HG02852 (cell line): ENCODE results near the gene PANX1.
"Not testable (repeated sequence)": the region's sequence is repeated elsewhere in the genome, so short reads cannot be mapped to it uniquely, and the experiment has no call there.

Experiments
- ATAC-seq: cut with Tn5 transposase; IDR thresholded peaks from one replicate; pipeline ENCODE4 v1.9.1; 2021; ENCODE audit warnings: mild to moderate bottlenecking, moderate library complexity; ENCODE audit not compliant: unreplicated experiment

The PANX1 gene

GRCh38 chr11:94148189-94148588, 19.5 kb downstream of the PANX1 start:
- no peak for ATAC-seq

GRCh38 chr11:94149431-94150017, 20.9 kb downstream of the PANX1 start:
- no peak for ATAC-seq

DNA sequence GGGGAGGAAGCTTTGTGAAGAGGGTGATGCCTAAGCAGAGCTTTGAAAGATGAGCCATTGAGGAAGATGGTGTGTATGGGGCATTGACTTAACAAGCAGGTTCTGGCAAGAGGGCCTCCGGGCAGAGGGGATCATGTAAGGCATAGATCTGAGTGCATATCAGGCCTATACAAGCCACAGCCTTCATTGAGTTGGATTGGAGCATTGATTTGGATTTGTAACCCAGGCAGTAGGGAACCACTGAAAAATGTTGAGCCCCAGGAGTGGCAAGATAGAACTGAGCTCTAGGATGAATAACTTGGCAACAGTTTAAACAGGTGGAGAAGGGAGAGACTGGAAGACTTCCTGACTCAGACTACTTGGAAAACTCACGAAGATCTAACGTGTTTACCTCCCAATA, 21.4 kb downstream of the PANX1 start:
- ATAC-seq: no peak

DNA sequence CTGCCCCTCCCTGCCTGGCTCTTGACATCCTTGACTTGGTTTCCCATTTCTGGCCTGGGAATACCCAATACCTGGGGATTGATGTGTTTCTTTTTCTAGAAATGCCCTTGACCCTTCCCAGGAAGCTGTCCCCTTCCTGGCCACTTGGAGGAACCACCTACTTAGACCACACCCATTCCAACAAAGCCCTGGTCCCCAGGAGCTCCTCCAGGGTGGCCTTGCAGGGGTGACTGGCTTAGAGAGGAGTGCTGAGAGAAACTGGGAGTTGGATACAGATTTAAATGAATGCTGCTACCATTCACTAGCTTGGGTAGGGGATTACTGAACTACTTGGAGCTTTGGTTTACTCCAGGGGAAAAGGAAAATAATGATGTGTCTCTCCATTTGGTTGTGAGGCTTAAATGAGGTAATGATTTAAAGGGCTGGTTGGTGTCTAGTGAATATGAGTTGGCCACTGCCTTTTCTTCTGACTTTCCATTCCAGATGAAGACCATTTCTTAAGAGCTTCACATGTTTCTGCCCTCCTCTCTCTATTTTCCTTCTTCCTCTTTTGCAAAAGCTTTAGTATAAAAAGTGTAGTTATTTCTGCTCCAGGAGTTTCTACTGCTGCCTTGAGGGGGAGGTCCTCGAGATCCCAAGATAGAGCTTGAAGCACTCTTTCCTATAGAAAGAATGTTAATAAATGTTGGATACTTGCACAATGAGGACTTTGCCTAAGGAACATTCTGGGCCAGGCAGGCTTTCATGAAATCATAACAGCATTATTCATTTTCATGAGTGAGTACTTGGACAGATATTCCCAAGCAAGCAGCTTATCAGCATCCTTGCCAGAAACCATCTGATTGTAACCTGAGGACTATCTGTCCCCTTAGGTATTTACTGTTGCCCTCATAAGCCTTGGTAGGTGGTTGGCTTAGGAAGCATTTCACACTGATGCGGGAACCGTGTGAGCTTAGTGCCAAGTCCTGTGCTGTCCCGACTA, 22.4 kb downstream of the PANX1 start:
- no peak for ATAC-seq

- ATAC-seq: no peak
These were observed 23.4 kb downstream of the PANX1 start for GRCh38 chr11:94151903-94152677.

DNA sequence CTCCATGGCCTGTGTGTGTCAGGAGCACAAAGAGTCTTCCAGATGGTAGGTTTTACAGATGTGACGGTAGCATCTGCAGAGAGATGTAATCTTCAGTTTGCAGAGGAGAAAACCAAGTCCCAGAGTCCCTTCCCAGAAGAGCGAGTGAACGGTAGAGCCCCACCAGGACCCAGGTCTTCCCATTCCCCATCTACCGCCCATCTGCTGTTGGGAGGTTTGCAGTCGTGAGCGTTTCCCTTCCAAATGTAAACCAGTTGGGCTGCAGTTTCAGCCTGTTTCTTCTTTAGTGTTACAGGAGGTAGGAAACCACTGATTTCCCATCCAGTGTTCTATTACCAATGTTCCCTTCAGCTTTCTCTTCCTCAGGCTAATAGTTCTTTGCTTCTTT, 24.0 kb downstream of the PANX1 start:
- ATAC-seq: no peak

- no peak for ATAC-seq
These were observed 24.7 kb downstream of the PANX1 start for GRCh38 chr11:94153320-94153719.

- no peak for ATAC-seq
These were observed 25.6 kb downstream of the PANX1 start for GRCh38 chr11:94154095-94154856.

GRCh38 chr11:94157339-94157738, 28.7 kb downstream of the PANX1 start:
- ATAC-seq: not testable (repeated sequence)

DNA sequence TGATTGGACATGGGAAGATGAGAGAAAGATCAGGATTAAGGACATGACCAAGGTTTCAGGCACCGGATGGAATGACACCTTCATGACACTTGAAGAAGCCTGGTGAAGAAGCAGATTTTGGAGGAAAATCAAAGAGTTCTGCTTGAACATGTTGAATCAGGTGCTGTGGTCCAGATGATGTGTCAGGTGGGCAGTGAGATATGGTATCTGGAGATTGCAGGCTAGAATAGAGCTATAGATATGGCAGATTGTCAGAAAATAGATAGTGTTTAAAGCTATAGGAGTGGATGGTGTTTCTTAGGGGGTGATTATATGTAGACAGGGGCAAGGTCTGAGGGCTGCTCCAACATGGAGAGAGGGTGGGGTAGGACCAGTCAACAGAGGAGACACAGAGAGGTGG, 40.2 kb downstream of the PANX1 start:
- ATAC-seq: no peak

DNA sequence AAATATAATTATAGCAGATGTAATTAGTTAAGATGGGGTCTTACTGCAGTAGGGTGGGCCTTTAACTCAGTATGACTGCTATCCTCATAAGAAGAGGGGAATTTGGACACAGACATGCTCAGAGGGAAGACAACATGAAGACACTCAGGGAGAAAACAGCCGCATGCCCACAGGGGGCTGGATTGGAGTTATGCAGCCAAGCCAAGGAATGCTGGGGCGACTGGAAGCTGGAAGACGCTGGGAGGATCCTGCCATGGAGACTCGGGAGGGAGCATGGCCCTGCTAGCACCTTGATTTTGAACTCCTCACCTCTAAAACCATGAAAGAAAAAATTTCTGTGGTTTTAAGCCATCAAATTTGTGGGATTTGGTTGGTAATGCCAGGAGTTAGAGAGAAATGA, 40.9 kb downstream of the PANX1 start:
- ATAC-seq: no peak

- no peak for ATAC-seq
These were observed 41.4 kb downstream of the PANX1 start for GRCh38 chr11:94169930-94170545.

GRCh38 chr11:94170953-94171352, 42.3 kb downstream of the PANX1 start:
- ATAC-seq: no peak

GRCh38 chr11:94171693-94172440, 43.2 kb downstream of the PANX1 start:
- ATAC-seq: peak; percentile 64

DNA sequence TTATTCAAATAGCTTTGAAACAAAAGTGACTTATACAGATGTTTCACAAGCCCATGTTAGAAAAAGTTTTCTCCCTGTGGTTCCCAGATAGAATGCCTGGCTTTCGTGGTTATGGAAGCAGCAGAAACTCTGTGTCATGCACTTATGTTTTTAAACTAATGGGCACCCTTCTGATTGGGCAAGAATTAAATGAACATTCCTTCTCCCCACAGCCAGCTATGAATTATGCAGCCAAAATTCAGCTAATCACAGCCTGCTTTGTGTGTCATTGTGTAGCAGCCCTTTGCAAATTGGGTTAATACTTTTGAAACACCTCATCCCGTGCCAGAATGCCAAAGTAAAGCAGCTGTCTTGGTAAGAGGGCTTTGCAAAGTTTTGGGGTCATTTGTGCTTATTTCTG, 46.9 kb downstream of the PANX1 start:
- ATAC-seq: no peak

GRCh38 chr11:94178331-94178730, 49.7 kb downstream of the PANX1 start:
- no peak for ATAC-seq

GRCh38 chr11:94179696-94180095, 51.1 kb downstream of the PANX1 start:
- ATAC-seq: no peak

DNA sequence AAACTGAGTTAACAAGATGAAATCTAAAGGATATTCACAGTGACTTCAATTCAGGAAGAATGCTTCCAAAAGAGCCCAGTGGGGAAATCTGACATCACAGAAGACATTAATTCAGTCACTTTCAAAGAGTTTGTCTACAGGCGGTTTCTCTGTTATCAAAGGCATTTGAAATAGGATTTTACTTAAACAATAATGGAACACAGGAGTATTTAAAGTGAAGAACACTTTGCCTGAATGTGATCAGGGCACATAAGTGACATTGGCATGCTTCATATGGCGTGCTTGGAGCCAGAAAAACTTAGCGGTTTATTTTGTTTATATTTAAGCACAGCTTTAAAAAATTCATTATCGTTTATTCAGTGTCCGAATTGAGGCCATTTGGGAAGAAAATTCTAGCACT, 52.9 kb downstream of the PANX1 start:
- ATAC-seq: no peak

DNA sequence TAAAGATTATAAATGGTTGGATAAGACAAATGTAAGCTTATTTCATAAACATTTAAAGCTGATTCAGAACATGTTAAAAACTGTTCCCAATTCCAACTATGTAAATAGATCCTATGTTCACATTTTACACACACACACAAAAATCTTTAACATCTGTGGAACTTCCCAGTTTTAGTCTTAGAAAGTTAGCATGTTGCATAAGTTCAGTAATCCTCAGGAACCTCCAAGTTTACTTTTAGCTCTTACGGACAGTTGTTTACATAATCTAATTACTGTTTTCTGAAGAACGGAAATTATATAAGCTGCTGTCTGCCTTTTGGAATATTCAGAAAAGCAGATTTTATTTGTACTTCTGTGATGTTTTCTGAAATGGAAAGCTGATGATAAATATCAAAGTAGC, 53.3 kb downstream of the PANX1 start:
- no peak for ATAC-seq
